ENCODE measurements around the gene PPP1R13B.

DNA sequence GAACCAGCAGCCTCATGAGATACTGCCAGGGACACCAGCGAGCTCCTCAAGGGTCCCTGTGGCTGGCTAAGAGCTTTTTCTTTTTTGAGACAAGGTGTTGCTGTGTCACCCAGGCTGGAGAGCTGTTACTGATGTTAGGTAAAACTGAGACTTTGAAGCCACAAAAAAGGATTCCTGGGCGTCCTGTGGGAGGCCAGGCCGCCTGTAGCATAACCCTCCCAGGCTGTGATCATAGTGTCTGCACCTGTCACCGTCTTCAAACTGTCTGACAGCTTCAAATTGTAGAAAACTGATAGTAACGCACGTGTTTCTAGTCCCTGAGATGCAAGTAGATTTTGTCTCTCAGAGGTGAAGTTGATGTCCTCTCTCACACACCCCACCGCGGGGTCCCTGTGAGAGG, 127.6 kb downstream of the PPP1R13B start:
- TF ChIP-seq, protein P1, sequence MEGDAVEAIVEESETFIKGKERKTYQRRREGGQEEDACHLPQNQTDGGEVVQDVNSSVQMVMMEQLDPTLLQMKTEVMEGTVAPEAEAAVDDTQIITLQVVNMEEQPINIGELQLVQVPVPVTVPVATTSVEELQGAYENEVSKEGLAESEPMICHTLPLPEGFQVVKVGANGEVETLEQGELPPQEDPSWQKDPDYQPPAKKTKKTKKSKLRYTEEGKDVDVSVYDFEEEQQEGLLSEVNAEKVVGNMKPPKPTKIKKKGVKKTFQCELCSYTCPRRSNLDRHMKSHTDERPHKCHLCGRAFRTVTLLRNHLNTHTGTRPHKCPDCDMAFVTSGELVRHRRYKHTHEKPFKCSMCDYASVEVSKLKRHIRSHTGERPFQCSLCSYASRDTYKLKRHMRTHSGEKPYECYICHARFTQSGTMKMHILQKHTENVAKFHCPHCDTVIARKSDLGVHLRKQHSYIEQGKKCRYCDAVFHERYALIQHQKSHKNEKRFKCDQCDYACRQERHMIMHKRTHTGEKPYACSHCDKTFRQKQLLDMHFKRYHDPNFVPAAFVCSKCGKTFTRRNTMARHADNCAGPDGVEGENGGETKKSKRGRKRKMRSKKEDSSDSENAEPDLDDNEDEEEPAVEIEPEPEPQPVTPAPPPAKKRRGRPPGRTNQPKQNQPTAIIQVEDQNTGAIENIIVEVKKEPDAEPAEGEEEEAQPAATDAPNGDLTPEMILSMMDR (IDR thresholded peaks at IDR 0.05), result no peak
- TF ChIP-seq NR2C2 (CRISPR knock-in tag; IDR thresholded peaks at IDR 0.05) (no peak), SMAD3 (CRISPR knock-in tag; IDR thresholded peaks at IDR 0.05; ENCODE audit: borderline replicate concordance) (no peak), SP1 (CRISPR knock-in tag; conservative IDR thresholded peaks at IDR 0.05) (no peak)
- TF ChIP-seq, protein P2, sequence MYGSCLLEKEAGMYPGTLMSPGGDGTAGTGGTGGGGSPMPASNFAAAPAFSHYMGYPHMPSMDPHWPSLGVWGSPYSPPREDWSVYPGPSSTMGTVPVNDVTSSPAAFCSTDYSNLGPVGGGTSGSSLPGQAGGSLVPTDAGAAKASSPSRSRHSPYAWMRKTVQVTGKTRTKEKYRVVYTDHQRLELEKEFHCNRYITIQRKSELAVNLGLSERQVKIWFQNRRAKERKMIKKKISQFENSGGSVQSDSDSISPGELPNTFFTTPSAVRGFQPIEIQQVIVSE (CRISPR knock-in tag; IDR thresholded peaks at IDR 0.05; ENCODE audit: borderline replicate concordance), result no peak

Measured in WTC11 (cell line).